Activated CD8-positive, alpha-beta memory T cell treated with anti-CD3 and anti-CD28 coated beads, Interleukin-2, amount 50 U/mL, for 1 hour (primary cell): Measurements from ENCODE around the gene TSBP1.
"Not testable (repeated sequence)": the region's sequence is repeated elsewhere in the genome, so short reads cannot be mapped to it uniquely, and the experiment has no call there.

ENCODE experiments used
- DNase-seq: peaks from one replicate; pipeline ENCODE4 v3.0.0-alpha.2; 2020; ENCODE audit errors: extremely low read depth

Gene TSBP1

GRCh38 chr6:32288426-32288825, 83.3 kb downstream of the TSBP1 start:
- DNase-seq, result no peak

GRCh38 chr6:32273801-32274577, 97.7 kb downstream of the TSBP1 start:
- DNase-seq, result not testable (repeated sequence)

GRCh38 chr6:32271429-32271828, 100.3 kb downstream of the TSBP1 start:
- DNase-seq, result no peak

DNA sequence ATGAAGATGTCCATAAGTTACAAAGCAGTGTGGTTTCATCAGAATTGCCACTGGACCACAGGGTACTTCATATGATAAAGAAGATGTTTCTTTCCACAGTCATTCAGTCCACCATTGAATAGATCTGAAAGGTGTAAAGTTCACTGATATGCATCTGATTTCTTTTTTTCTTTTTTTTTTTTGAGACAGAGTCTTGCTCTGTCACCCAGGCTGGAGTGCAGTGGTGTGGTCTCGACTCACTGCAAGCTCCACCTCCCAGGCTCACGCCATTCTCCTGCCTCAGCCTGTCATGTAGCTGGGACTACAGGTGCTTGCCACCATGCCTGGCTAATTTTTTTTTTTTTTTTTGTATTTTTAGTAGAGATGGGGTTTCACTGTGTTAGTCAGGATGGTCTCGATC, 103.2 kb downstream of the TSBP1 start:
- not testable (repeated sequence) for DNase-seq

DNA sequence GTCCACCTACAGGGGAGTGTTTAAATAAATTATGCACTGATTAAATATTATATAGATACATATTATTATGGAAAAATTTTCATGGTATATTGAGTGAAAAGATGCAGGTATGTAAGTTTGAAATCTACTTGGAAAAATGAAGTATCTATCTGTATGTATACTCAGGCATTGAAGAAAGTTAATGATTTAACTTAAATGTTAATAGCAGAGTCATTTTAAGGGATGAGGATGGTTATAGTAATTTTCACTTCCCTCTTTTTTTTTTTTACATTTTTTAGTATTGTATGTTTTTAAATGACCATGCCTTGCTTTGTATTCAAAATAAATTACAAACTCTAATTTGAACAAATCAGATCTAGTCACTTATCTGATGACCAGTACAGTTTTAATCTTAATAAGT, 104.7 kb downstream of the TSBP1 start:
- no peak for DNase-seq

DNA sequence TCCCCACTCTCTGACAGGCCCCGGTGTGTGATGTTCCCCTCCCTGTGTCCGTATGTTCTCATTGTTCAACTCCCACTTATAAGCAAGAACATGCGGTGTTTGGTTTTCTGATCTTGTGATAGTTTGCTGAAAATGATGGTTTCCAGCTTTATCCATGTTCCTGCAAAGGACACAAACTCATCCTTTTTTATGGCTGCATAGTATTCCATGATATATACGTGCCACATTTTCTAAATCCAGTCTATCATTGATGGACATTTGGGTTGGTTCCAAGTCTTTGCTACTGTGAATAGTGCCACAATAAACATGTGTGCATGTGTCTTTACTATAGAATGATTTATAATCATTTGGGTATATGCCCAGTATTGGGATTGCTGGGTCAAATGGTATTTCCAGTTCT, 114.4 kb downstream of the TSBP1 start:
- DNase-seq, result not testable (repeated sequence)

- DNase-seq, result peak; percentile 23
These were observed 116.2 kb downstream of the TSBP1 start for GRCh38 chr6:32255199-32256153.

GRCh38 chr6:32254761-32255198, 116.9 kb downstream of the TSBP1 start:
- no peak for DNase-seq

- DNase-seq, result no peak
These were observed 119.2 kb downstream of the TSBP1 start for GRCh38 chr6:32252331-32253009.

- no peak for DNase-seq
These were observed 122.4 kb downstream of the TSBP1 start for GRCh38 chr6:32249262-32249661.

- DNase-seq, result no peak
These were observed 124.3 kb downstream of the TSBP1 start for GRCh38 chr6:32247401-32247800.

- DNase-seq, result peak; percentile 20
These were observed 126.7 kb downstream of the TSBP1 start for GRCh38 chr6:32244946-32245398.

- no peak for DNase-seq
These were observed 127.4 kb downstream of the TSBP1 start for GRCh38 chr6:32244270-32244669.
